IPS DF 19.7 (cell line): ENCODE results near the gene PDCD2L.
"Not testable (repeated sequence)": the region's sequence is repeated elsewhere in the genome, so short reads cannot be mapped to it uniquely, and the experiment has no call there.

Source experiments
- DNase-seq: peaks from one replicate; pipeline ENCODE4 v3.0.0-alpha.2; 2013; ENCODE audit warnings: low read depth, low spot score

The PDCD2L gene

GRCh38 chr19:34373601-34374288 is 30.5 kb upstream of the PDCD2L start:
- no peak for DNase-seq

GRCh38 chr19:34375598-34375997 is 28.6 kb upstream of the PDCD2L start:
- no peak for DNase-seq

GRCh38 chr19:34380639-34381241 is 23.5 kb upstream of the PDCD2L start:
- DNase-seq = no peak

GRCh38 chr19:34381399-34382251 is 22.6 kb upstream of the PDCD2L start:
- DNase-seq = no peak

- no peak for DNase-seq
These were observed 21.7 kb upstream of the PDCD2L start for GRCh38 chr19:34382471-34382870.

- no peak for DNase-seq
These were observed 20.6 kb upstream of the PDCD2L start for GRCh38 chr19:34383599-34383998.

GRCh38 chr19:34386645-34387445 is 17.4 kb upstream of the PDCD2L start:
- DNase-seq = no peak

GRCh38 chr19:34387446-34387810 is 16.8 kb upstream of the PDCD2L start:
- no peak for DNase-seq

- DNase-seq = not testable (repeated sequence)
These were observed 15.5 kb upstream of the PDCD2L start for GRCh38 chr19:34388745-34389144.

GRCh38 chr19:34391813-34392212 is 12.4 kb upstream of the PDCD2L start:
- DNase-seq = no peak

GRCh38 chr19:34393031-34393430 is 11.2 kb upstream of the PDCD2L start:
- DNase-seq = no peak

- DNase-seq = no peak
These were observed 10.6 kb upstream of the PDCD2L start for GRCh38 chr19:34393629-34394028.

- no peak for DNase-seq
These were observed 6.3 kb upstream of the PDCD2L start for GRCh38 chr19:34397853-34398252.

- DNase-seq = no peak
These were observed 4.3 kb upstream of the PDCD2L start for GRCh38 chr19:34399886-34400285.

GRCh38 chr19:34400844-34401243 is 3.4 kb upstream of the PDCD2L start:
- not testable (repeated sequence) for DNase-seq

- DNase-seq = no peak
These were observed 2.1 kb upstream of the PDCD2L start for GRCh38 chr19:34402074-34402600.

- no peak for DNase-seq
These were observed 453 bp upstream of the PDCD2L start for GRCh38 chr19:34403784-34404108.

- no peak for DNase-seq
These were observed 1.9 kb downstream of the PDCD2L start for GRCh38 chr19:34405892-34406660.

- no peak for DNase-seq
These were observed 4.2 kb downstream of the PDCD2L start for GRCh38 chr19:34408411-34408810.

GRCh38 chr19:34409189-34410164 is 5.3 kb downstream of the PDCD2L start:
- no peak for DNase-seq
